ENCODE measurements around the gene SULT1C3.

SULT1C3 gene

GRCh38 chr2:108309903-108310302 is 70.1 kb downstream of the SULT1C3 start:
- no peak for DNase-seq

Measured in suppressor macrophage treated with lipopolysaccharide for 1 hour (primary cell).